GM11168 (cell line): ENCODE measurements around the gene CIZ1.

Source experiments
- in situ Hi-C: fragments of 300-500 bp; cut with MboI; formaldehyde crosslinking; loops from one replicate; pipeline ENCODE4 v1.12.0; 2022; ENCODE audit warnings: low sequenced_read_pairs; ENCODE audit not compliant: unreplicated experiment

Gene CIZ1

DNA sequence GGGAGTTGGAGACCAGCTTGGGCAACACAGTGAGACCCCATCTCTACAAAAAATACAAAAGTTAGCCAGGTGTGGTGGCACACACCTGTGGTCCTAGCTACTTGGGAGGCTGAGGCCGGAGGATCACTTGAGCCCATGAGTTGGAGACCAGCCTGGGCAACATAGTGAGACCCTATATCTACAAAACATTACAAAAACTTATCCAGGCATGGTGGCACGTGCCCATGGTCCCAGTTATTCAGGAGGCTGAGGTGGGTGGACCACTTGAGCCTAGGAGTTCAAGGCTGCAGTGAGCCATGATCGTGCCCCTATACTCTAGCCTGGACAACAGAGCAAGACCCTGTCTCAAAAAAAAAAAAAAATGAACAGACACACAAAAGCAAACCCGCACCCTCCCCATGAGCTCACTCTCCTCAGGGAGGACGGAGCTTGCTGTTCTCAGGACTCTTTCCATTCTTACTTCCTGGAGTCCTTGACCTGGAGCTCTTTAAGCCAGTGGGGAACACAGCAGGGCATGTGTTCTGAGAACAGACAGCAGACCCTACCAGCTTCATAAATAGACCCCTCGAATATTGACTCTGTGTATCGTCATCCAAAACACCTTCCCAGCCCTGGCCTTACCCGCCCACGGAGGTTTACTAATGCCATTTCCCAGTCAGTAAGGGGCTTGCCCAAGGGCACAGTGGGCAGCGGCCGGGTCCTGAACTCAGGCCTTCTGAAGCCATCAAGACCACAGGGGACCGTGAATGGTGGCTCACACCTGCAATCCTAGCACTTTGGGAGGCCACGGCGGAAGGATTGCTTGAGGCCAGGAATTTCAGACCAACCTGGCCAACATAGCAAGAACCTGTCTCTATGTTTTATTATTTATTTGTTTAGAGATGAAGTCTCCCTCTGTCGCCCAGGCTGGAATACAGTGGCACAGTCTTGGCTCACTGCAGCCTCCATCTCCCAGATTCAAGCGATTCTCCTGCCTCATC lies 75.0 kb downstream of the CIZ1 start:
- in situ Hi-C loops: no loop called here
